Measurements from ENCODE around the gene ZNHIT3.
"Not testable (repeated sequence)": the region's sequence is repeated elsewhere in the genome, so short reads cannot be mapped to it uniquely, and the experiment has no call there.

ZNHIT3 gene

DNA sequence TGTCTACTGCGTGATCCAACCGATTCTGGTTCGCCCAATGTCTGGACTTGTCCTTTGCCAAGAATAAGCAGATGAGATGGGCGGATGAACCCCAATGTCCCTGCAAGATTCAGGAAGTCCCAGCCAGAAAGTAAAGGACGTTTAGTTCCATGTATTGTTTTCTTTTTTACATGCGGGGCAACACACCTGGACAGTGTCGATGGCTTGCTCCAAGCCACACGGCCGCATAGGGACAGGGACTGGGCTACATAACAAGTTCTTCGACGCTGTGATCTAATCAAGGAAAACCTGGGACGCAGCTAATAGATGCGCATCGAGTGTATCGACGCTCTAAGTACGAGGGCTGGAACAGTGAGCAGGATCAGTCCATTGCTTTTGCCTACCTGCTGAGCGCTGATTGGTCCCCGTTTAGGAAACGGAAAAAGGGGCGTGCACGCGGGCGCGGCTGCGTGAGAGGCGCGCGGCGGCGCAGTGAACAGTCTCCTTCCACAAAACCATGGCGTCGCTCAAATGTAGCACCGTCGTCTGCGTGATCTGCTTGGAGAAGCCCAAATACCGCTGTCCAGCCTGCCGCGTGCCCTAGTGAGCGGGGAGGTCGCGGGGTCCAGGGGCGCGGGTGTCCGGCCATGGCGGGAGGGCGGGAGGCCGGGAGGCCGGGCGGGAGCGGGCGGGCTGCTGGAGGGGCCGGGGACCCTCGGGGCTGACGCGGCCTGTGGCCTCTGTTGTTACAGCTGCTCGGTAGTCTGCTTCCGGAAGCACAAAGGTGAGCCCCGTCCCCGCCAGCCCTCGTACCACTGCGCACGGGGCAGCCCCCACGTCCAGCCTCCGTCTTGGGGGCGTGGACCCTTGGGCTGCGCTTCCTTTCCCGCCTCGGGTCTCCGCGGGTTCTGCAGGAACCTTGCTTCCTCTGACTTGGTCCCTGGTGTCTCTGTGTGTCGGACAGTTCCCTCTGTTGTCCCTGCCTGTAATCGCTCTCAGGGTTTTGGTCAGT, at the start of gene ZNHIT3:
Gene ZNHIT3, plus strand, starts transcription at position 478 of the 991 bp plus-strand sequence. Its CDS starts 19 bp downstream, at position 497.
- DNase-seq = peak; percentile 94

DNA sequence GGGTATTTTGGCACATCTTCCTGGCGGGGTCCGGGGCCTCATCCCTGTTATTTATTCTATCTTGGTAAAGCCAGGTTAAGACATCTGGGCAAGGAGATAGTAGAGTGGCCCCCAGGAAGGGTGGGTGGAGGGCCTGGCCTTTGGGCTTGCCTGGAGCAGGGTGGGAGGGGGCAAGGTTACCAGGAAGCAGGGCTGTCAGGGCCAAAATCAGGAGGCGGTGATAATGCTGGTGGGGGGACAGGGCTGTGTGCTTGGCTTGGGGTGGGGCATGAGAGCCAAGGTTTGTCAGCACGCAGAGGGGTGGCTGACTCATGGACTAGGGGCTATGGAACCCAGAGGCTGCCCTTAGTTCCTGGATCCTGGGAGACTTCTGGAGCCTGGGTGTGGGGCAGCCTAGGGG, 44.7 kb upstream of the ZNHIT3 start:
- DNase-seq = not testable (repeated sequence)

DNA sequence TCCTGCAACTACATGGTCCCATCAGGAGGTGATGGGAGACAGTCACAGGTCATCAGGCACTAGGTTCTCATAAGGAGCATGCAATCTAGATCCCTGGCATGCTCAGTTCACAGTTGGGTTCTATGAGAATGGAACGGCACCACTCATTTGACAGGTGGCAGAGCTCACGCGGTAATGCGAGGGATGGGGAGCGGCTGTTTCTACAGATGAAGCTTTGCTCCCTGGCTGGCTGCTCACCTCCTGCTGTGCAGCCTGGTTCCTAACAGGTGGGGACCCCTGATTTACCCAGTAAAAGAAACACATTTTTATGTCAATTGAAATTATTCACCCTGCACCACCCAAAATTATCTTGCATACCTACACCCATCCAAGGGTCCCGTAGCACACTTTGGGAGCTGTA, 42.7 kb upstream of the ZNHIT3 start:
- DNase-seq = no peak

DNA sequence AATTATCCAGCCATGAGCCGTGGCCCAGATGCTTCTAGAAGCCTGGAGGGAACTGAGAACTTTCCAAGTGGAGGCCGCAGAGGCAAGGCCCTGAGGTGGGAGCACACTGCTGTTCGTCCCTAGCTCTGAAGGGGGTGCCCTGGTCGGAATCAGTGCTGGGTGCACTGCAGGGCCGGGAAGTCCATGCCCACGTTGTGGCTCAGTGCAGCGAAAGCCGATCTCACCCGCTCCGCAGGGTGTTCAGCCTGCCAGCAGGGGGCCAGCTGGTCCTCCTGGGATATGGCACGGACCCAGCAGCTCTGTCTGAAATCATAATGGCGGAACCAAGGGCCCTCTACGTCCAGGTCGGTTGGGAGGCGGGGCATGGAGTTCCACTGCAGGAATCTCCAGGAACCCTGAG, 36.5 kb upstream of the ZNHIT3 start:
- not testable (repeated sequence) for DNase-seq

DNA sequence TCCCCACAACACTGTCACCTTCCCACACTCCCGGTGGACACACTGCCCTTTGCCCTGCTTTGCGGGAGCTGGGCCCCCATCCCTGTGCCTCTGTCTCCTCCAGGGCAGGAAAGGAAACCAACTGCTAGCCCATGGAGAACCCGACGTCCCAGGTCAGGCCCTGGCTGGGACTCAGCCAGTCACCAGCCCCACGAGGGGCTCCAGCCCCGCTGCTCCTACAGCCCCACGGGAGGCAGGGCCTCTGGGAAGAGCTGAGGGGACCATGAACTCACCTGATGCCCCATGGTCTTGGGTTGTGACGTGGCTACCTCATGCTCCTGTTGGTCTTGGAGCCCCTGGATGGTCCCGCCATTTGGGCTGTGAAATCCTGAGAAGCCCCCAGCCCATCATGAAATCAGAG, 33.6 kb upstream of the ZNHIT3 start:
- DNase-seq = not testable (repeated sequence)

DNA sequence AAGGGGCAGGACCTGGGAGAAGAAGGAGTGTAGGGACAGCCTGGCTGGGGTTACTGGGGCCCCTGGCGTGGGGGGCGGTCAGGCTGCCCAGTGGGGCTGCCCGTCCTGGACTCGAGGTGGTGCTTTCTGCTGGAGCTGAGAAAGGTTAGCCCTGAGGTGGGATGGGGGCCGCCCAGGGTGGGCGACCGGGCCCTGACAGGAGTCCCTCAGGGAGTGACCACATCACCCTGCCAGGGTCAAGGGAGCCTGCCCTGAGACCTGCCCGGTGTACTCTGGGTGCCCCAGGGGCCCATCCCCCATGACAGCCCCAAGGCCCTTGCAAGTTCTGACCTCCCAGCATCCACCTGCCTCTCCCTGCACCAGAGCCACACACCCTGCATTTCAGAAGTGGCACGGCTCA, 28.8 kb upstream of the ZNHIT3 start:
- DNase-seq = not testable (repeated sequence)

DNA sequence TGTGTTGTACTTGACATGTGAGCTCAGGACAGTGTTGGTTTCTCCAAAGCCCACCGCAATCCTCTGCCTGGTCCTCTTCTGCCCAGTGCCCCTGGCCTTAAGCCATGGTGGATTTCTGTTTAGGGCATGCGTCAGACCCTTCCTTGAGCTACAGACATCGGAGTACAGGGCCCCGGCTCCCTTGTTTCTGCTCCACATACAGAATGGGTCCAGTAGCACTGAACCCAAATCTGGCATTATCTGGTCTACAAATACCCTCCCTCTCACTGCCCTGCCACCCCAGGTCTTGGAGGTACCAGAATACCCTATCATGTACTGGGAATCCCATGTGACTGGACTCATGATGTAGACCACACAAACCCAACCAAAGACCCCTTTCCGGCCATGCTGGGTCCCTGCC, 27.4 kb upstream of the ZNHIT3 start:
- no peak for DNase-seq

DNA sequence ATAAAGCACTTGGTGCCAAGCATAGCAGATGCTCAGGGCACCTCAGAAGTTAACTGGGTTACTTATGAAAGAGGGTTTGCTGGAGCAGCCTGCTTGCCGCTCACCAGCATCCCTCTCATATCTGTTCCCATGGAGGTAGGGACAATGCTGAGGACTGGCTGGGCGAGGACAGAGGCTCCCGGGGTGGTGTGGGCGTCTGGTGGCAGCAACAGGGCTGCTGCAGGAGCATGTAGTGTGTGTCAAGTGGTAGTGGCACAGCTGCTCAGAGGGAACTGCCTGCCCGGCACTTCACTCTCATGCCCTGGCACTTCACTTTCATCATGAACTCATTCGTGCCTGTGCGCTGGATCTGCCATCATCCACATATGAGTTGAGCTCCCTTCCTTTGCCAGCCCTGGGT, 26.9 kb upstream of the ZNHIT3 start:
- no peak for DNase-seq

DNA sequence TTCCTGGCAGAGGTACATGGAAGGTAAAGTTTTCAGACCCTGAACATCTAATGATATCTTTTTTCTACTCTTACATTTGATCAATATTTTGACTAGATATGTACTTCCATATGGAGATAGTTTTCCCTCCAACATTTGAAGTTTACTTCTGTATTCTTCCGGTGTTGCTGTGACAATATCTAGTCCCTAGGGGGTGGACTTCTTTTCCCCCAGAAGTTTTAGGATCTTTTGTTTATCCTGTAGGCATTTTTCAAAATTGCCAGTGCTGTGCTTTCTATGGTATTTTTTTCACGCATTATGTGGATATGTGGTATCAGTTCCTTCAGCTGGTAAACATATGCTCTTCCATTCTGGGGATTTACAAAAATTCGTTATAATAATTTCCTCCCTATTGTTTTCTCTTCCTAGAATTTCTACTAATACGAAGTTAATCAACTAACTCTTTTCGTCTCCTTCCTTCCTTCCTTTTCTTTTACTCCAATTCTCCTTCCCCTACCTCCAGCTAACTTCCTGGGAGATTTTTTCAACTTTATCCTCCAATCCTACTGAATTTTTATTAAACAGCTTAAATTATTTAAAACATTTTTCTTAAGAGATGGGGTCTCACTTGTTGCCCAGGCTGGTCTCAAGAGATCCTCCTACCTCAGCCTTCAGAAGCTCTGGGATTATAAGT, 26.1 kb upstream of the ZNHIT3 start:
- DNase-seq = no peak

DNA sequence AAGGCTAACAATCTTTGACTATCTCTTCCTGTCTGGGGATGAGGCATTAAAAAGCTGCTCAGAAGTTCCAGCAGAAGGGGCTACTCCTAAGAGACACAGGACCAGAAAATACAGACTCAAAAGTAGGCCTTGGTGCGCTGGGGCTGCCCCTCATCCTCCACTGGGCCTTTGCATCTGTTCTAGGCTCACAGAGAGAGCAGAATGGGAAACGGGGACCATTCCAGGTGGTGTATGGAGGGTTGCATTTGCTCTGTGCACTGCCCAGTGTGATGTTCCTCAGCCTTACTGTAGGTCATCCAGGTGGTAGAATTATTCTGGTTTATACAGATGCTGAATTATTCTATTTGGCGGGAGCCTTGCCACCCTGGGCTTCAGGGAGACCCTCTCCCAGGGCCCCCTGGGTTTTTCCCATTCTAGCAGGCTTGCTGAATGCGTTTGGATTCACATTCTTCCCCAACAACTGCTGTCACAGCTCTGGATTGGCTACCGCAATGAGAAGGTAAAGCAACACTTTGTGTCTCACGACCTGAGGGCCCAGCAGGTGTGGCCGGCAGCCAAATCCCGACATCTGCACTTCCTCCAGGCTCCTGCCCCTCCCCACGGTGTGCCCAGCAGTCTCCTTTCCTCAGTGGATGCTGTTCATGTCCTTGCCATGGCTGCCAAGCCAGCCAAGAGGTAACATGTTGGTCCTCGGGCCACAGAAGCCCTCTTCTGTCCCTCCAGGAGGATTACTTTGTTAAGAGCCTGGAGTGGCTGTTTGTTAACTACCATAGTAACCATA, 25.0 kb upstream of the ZNHIT3 start:
- no peak for DNase-seq

DNA sequence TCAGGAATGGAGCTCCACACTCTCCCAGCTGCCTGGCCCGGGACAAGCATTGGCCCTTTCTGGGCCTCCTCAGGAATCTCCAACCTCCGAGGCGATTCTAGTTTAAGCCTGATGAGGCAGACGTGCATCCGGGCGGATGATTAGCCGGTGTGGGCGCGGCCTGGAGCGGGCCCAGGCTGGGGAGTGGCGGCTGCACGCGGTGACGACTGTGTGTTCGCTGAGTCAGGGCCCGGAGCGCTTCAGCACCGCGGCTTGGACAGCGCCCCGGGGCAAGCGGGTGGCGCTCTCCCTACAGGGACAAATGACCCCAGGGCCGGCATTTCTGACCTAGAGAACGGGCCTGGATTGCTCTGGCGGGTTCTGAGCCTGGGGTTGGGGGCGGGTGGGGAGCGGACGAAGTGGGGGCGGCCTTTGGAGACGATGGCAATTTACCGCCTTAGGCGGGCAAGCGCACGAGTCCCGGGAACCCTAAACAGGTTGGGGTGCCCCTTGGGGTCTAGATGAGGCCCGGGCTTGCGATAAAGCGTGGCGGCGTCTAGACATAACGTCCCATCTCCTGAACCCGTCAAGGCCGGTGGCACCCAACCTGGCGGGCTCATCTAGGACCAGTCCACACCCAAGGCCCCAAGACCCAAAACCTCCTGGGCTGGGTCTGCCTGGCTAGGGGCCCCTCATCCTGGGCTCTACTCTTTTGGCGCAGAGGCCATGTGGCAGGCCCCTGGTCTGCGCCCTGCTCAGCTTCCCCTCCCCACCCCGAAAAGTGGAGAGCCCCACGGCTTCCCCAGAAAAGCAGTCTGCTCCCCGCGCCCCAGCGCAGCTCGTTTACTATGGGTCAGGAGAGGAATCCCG, 22.3 kb upstream of the ZNHIT3 start:
- no peak for DNase-seq

DNA sequence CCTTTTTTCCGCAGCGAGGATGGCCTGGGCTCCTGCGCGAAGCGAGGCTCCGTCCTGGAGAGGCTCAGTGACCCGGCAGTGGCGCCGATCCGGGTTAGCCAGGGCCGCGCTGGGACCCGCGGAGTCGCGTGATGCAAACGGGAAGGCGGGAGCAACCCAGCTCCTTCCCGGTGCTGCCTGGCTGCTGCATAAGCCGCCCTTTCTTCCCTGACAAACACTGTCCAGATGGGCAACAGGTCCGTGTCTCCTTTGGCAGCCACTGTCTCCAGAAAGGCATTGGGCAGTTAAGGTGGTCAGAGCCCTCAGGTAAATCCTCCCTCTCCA, 21.8 kb upstream of the ZNHIT3 start:
- DNase-seq = no peak

DNA sequence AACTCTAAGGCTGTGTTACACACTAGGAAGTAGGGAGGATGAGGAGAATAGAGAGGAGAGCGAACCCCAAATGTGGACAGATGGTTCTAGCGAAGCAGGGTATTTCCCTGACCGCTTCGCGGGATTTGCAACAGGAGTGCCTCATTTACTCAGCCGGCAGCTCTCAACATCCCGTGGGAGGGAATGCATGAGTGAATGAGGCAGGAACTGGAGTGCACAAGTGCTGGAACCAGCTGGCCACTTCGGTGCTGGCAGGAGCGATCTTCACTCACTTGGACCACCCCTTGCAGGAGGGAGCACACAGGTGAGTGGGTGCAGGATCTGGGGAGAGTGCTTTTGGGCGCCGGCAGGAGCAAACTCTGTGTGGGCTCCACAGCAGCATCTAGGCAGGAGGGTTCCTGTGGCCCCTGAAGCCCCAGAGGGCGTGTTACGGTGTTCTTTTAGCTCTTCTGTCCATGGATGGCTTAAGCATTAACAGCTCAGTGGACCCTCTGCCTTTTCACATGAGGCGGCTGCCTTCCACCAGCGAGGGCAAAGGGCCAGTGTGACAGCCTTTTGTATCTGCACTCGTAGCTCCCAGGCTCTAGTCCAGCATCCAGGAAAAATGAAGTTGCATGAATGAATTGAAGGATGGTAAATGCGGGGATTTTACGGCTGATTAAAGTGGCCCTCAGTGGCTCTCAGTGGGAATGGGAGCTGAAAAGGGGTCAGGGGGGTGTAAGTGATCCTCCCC, 17.4 kb upstream of the ZNHIT3 start:
- DNase-seq = no peak

DNA sequence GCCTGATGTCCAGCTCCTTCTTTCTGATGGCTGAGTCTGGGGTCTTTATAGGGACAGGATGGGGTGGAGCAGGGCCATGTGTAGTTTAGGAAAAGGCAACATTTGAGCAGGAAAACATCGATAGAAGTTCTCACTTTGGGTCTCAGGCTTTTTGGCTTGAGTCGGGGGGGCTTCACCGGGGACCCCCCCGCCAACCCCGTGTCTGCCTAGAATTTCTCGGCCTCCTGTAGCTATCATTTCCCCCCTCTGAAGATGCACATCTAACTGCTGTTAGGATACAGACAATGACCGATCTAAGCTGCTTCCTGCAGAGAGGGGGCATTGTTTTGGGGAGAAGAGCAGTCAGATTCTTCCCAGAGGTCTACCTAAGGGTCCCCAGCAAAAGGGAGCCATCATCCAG, 16.7 kb upstream of the ZNHIT3 start:
- no peak for DNase-seq

DNA sequence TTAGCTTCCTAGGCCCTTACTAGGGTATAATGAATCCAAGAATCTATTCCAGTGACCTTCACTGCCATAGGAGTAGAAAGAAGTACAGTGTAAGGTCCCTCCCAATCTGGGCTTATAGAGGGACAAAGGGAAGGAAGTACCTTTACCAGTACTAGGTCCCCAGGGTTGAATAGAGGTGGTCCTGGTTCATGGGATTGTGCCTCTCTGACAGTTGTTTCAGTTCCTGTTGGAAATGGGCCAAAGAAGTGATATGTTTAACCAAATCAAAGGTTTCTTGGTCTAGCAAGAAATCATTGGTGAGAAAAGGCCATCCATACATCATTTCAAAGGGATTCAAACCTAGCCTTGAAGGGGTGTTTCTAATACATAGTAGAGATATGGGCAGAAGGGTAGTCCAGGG, 16.0 kb upstream of the ZNHIT3 start:
- no peak for DNase-seq

DNA sequence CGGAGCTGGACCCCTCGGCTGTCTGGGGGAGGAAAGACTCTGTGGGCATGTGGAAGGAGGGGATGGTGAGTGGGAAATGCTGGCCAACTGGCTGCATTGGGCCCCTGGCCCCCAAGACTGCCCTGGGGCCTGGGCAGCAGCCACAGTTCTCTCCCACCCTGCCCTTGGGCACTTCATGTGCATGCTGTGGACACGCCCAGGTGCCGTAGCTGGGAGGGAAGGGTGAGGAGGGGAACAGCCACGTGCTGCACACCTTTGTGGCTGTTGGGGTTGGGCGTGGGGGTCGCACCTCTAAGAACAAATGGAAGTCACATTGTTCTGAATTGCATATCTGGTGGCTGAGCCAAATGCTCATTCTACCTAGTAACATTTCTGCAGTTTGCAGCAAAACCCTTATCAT, 11.9 kb upstream of the ZNHIT3 start:
- no peak for DNase-seq

DNA sequence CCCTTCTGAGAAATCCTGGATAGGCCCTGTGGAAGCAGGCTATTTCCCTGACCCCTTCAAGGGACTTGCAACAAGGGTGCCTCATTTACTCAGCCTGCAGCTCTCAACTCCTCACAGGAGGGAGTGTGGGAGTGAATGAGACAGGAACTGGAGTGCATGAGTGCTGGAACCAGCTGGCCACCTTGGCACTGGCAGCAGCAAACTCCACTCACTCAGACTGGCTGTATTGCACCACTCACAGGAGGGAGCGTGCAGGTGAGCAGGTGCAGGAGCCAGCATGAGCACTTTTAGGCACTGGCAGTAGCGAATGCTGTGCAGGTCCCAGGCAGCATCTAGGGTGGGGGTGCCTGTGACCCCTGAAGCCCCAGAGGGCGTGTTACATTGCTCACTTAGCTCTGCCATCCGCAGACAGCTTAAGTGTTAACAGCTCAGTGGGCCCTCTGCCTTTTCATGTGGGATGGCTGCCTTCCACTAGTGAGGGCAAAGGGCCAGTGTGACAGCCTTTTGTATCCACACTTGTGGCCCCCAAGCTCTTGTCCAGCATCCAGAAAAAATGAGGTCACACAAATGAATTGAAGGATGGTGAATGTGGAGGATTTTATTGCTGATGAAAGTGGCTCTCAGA, 11.0 kb upstream of the ZNHIT3 start:
- no peak for DNase-seq

DNA sequence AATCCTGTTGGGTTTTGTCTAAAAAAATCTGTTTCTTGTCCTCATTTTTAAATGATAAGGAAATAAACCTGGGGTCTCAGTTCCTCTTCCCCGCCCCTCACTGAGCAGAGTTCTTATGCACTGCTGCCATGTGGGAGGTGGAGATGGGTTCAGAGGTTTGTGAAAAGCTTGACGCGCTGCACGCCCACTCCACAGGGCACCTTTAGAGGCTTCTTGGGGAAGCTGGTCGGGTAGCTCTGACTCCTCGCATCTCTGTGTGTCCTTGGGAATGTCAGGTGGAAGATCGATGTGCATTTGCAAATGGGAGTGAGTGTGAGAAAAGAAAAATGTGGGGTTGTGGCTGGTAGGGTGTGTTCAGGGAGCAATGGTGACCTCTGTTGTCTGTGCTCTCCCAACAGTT, 4.7 kb upstream of the ZNHIT3 start:
- no peak for DNase-seq

DNA sequence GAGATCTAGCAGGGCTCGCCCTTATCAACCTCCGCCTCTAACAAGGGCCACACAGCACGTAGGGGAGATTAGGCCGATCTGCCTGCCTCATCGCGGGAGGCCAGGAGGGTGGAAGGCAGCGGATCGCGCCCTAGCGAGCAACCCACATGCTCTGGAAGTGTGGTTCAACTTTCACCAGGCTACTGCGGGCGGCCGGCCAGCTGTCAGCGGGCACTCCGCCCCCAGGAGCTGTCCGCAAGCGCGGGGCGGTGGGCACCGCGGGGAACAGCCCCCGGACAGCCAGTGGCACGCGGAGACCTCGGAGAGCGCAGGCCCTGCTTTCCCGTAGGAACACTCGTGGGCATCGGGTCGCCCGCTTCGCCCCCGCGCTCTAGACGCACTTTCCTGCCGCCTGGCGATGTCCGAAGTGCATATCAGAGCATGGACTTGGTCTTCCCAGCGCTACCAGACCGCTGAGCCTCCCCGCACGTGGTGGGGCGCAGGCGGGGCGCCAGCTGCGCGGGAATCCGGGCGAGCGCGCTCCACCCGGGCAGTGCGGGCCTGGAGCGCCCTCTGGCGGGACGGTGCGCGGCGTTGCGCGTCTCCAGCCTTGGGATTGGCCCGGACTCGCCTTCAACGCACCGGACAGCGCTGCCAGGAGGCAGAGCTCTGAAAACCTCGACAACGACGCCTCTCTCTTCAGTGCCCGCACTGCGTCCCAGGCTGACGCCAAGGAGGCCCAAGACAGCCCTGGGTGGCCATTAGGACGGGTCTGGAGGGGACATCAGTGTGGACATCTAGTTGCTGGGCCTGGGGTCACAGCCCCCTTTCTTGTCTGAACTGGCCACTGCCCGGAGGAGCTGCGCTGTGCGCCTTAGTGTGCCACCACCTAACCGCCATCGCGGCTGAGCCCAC, 3.6 kb upstream of the ZNHIT3 start:
- no peak for DNase-seq

DNA sequence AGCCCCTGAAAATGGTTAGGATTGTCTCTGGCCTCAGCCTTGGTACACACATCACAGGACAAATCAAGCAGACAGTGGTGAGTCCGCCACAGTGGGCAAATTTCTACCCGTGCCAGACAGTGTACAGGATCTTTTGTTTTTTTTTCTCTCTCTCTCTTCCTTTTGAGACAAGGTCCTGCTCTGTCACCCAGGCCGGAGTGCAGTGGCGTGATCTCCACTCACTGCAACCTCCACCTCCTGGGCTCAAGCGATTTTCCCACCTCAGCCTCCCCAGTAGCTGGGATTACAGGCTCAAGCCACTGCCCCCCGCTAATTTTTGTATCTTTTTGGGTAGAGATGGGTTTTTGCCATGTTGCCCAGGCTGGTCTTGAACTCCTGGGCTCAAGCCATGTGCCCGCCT, 2.5 kb upstream of the ZNHIT3 start:
- DNase-seq = not testable (repeated sequence)

Measured in SHP77 treated with DMSO at 0.1 percent for 48 hours (cell line).